Loucy (cell line): Measurements from ENCODE around the gene TP73.

ENCODE experiments used
- H2AFZ ChIP-seq: fragments of 200-600 bp; sonication (generic); 2 replicates; pipeline ENCODE4 v1.6.0; 2016; ENCODE audit warnings: antibody characterized with exemption, mild to moderate bottlenecking, low read length, moderate library complexity
- H3F3A ChIP-seq: fragments of 200-600 bp; 2 replicates; pipeline ENCODE4 v1.6.0; 2016; ENCODE audit warnings: antibody characterized with exemption, low read depth, mild to moderate bottlenecking
- H3K27me3 ChIP-seq: fragments of 200-600 bp; sonication (generic); 2 replicates; pipeline ENCODE4 v1.6.1; 2014; ENCODE audit warnings: low read length, mild to moderate bottlenecking; ENCODE audit not compliant: insufficient read depth, poor library complexity, severe bottlenecking
- H3K36me3 ChIP-seq: fragments of 200-600 bp; sonication (generic); 2 replicates; pipeline ENCODE4 v1.6.1; 2016; ENCODE audit warnings: low read length; ENCODE audit not compliant: insufficient read depth
- H3K4me1 ChIP-seq: fragments of 200-600 bp; sonication (generic); 2 replicates; pipeline ENCODE4 v1.5.1; 2014; ENCODE audit warnings: low read length, mild to moderate bottlenecking; ENCODE audit not compliant: insufficient read depth, poor library complexity, severe bottlenecking
- H3K4me2 ChIP-seq: fragments of 200-600 bp; sonication (generic); 2 replicates; pipeline ENCODE4 v1.6.0; 2014; ENCODE audit warnings: antibody characterized with exemption, low read length, low read depth, mild to moderate bottlenecking; ENCODE audit not compliant: poor library complexity, severe bottlenecking
- H3K4me3 ChIP-seq: fragments of 200-600 bp; sonication (generic); 2 replicates; pipeline ENCODE4 v1.5.1; 2014; ENCODE audit warnings: low read length, mild to moderate bottlenecking, mixed read lengths; ENCODE audit not compliant: poor library complexity, severe bottlenecking
- H3K79me2 ChIP-seq: fragments of 200-600 bp; sonication (generic); 2 replicates; pipeline ENCODE4 v1.6.1; 2014; ENCODE audit warnings: low read length; ENCODE audit not compliant: insufficient read depth
- H3K9ac ChIP-seq: fragments of 200-600 bp; sonication (generic); 2 replicates; pipeline ENCODE4 v1.6.0; 2014; ENCODE audit warnings: mild to moderate bottlenecking, low read depth, low read length, moderate library complexity; ENCODE audit not compliant: poor library complexity, severe bottlenecking
- H3K9me2 ChIP-seq: fragments of 200-600 bp; sonication (generic); replicated peaks from 2 replicates; pipeline ENCODE4 v1.6.1; 2016; ENCODE audit warnings: low read depth, low read length, mixed read lengths
- H3K9me3 ChIP-seq: fragments of 200-600 bp; sonication (generic); 2 replicates; pipeline ENCODE4 v1.6.1; 2014; ENCODE audit warnings: mild to moderate bottlenecking, antibody characterized with exemption, low read length, low read depth; ENCODE audit not compliant: insufficient read depth
- H4K20me1 ChIP-seq: fragments of 200-600 bp; sonication (generic); 2 replicates; pipeline ENCODE4 v1.6.0; 2014; ENCODE audit warnings: antibody characterized with exemption, low read length, mild to moderate bottlenecking; ENCODE audit not compliant: insufficient read depth, poor library complexity, severe bottlenecking
- CTCF ChIP-seq: fragments of 200-600 bp; sonication (generic); conservative IDR thresholded peaks from 2 replicates; pipeline ENCODE4 v1.5.1; 2014; ENCODE audit warnings: mild to moderate bottlenecking, antibody characterized with exemption, low read length
- EZH2phosphoT487 ChIP-seq: fragments of 200-600 bp; IDR thresholded peaks from 2 replicates; pipeline ENCODE4 v1.6.1; 2018; ENCODE audit warnings: antibody characterized with exemption, mild to moderate bottlenecking, moderate library complexity, borderline replicate concordance

TP73 gene

GRCh38 chr1:3624200-3625136 is 27.8 kb upstream of the TP73 start, which contains the start of gene TPRG1L:
TSS of gene TPRG1L (plus strand) at chr1:3625015. CDS start at chr1:3625073, 58 bp downstream.
- Histone ChIP-seq H3K9ac (peak within 1 kb of the TSS; percentile 76), H3K36me3 (no peaks in the 10 kb centered on the region; the same call in 1 of the 2 replicates), H3K4me3 (peak within 1 kb of the TSS; percentile 93), H3F3A (no peaks in the 10 kb centered on the region), H4K20me1 (no peaks in the 10 kb centered on the region), H3K27me3 (no peaks in the 10 kb centered on the region), H3K4me1 (peaks cover 15% of the 10 kb centered on the region), H2AFZ (peak within 1 kb of the TSS; percentile 98), H3K9me3 (no peaks in the 10 kb centered on the region), H3K79me2 (peaks cover 9% of the 10 kb centered on the region; the same call in 1 of the 2 replicates), H3K9me2 (no peaks in the 10 kb centered on the region), H3K4me2 (peak within 1 kb of the TSS; percentile 100)
- TF ChIP-seq EZH2phosphoT487 (no peak), CTCF (no peak)

GRCh38 chr1:3625151-3625907 is 27.0 kb upstream of the TP73 start:
- H3K4me1 ChIP-seq, result peaks cover 15% of the 10 kb centered on the region
- H4K20me1 ChIP-seq, result no peaks in the 10 kb centered on the region
- H3F3A ChIP-seq, result no peaks in the 10 kb centered on the region
- no peaks in the 10 kb centered on the region for H3K27me3 ChIP-seq
- peak overlapping the region; percentile 77 for H3K4me2 ChIP-seq
- peaks cover 9% of the 10 kb centered on the region; the same call in 1 of the 2 replicates for H3K79me2 ChIP-seq
- peaks cover 4% of the 10 kb centered on the region; the same call in 1 of the 2 replicates for H3K36me3 ChIP-seq
- TF ChIP-seq CTCF (no peak), EZH2phosphoT487 (no peak)
- H3K9me3 ChIP-seq, result no peaks in the 10 kb centered on the region
- H3K4me3 ChIP-seq, result peak overlapping the region; percentile 93
- no peak overlapping the region for H2AFZ ChIP-seq
- peak overlapping the region; percentile 76 for H3K9ac ChIP-seq
- no peaks in the 10 kb centered on the region for H3K9me2 ChIP-seq

GRCh38 chr1:3626025-3626424 is 26.3 kb upstream of the TP73 start:
- peaks cover 9% of the 10 kb centered on the region; the same call in 1 of the 2 replicates for H3K79me2 ChIP-seq
- peaks cover 13% of the 10 kb centered on the region for H3K4me1 ChIP-seq
- H2AFZ ChIP-seq, result no peak overlapping the region
- H3K9ac ChIP-seq, result peak overlapping the region; percentile 76
- no peaks in the 10 kb centered on the region for H3K9me3 ChIP-seq
- H3K4me2 ChIP-seq, result peak overlapping the region; percentile 77
- H4K20me1 ChIP-seq, result no peaks in the 10 kb centered on the region
- TF ChIP-seq EZH2phosphoT487 (no peak), CTCF (no peak)
- peaks cover 5% of the 10 kb centered on the region; the same call in 1 of the 2 replicates for H3K36me3 ChIP-seq
- peak overlapping the region; percentile 93 for H3K4me3 ChIP-seq
- no peaks in the 10 kb centered on the region for H3K9me2 ChIP-seq
- no peaks in the 10 kb centered on the region for H3K27me3 ChIP-seq
- H3F3A ChIP-seq, result no peaks in the 10 kb centered on the region
